ENCODE results near the gene TBCK.

DNA sequence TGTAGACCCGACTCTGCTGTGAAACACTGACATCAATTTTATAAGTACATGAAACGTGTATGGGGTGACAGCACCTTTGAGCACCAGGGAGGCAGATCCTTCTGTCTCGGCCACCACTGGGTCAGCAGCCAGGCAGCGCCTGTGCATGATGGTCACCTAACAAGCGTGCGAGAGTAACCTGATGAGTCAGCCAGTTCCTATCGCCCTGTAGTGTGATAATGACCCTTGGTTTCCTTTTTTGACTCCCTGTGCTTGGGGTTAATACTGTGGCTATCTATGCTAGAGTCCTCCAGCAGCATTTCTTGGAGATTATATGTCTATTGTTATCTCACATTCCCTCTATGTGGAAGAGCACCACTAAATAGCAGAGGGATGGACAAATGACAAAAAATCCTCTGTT is 319.2 kb downstream of the TBCK start:
- TF ChIP-seq, protein P1, sequence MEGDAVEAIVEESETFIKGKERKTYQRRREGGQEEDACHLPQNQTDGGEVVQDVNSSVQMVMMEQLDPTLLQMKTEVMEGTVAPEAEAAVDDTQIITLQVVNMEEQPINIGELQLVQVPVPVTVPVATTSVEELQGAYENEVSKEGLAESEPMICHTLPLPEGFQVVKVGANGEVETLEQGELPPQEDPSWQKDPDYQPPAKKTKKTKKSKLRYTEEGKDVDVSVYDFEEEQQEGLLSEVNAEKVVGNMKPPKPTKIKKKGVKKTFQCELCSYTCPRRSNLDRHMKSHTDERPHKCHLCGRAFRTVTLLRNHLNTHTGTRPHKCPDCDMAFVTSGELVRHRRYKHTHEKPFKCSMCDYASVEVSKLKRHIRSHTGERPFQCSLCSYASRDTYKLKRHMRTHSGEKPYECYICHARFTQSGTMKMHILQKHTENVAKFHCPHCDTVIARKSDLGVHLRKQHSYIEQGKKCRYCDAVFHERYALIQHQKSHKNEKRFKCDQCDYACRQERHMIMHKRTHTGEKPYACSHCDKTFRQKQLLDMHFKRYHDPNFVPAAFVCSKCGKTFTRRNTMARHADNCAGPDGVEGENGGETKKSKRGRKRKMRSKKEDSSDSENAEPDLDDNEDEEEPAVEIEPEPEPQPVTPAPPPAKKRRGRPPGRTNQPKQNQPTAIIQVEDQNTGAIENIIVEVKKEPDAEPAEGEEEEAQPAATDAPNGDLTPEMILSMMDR (conservative IDR thresholded peaks at IDR 0.05; ENCODE audit: low read length) = no peak
- no peak for TF ChIP-seq EZH2phosphoT487 (IDR thresholded peaks at IDR 0.05; ENCODE audit: borderline replicate concordance)

Data from Loucy (cell line).